ENCODE data around the gene CEP70.
"Not testable (repeated sequence)": the region's sequence is repeated elsewhere in the genome, so short reads cannot be mapped to it uniquely, and the experiment has no call there.

Gene CEP70

GRCh38 chr3:138507524-138507923 is 86.5 kb downstream of the CEP70 start:
- no peak for DNase-seq

- no peak for DNase-seq
Observed at GRCh38 chr3:138498991-138499390, 95.1 kb downstream of the CEP70 start.

- DNase-seq, result no peak
Observed at GRCh38 chr3:138497851-138498250, 96.2 kb downstream of the CEP70 start.

GRCh38 chr3:138497021-138497420 is 97.0 kb downstream of the CEP70 start:
- no peak for DNase-seq

- DNase-seq, result no peak
Observed at GRCh38 chr3:138496436-138496835, 97.6 kb downstream of the CEP70 start.

GRCh38 chr3:138495638-138496037 is 98.4 kb downstream of the CEP70 start:
- DNase-seq, result not testable (repeated sequence)

GRCh38 chr3:138494607-138494929 is 99.5 kb downstream of the CEP70 start:
- DNase-seq, result no peak

GRCh38 chr3:138493804-138494606 is 100.1 kb downstream of the CEP70 start:
- no peak for DNase-seq

GRCh38 chr3:138492980-138493675 is 100.9 kb downstream of the CEP70 start:
- no peak for DNase-seq

- DNase-seq, result no peak
Observed at GRCh38 chr3:138491971-138492370, 102.1 kb downstream of the CEP70 start.

- not testable (repeated sequence) for DNase-seq
Observed at GRCh38 chr3:138486580-138486979, 107.5 kb downstream of the CEP70 start.

- not testable (repeated sequence) for DNase-seq
Observed at GRCh38 chr3:138484672-138485071, 109.4 kb downstream of the CEP70 start.

- DNase-seq, result no peak
Observed at GRCh38 chr3:138479438-138479863, 114.6 kb downstream of the CEP70 start.

- no peak for DNase-seq
Observed at GRCh38 chr3:138477801-138478200, 116.3 kb downstream of the CEP70 start.

GRCh38 chr3:138477120-138477519 is 116.9 kb downstream of the CEP70 start:
- no peak for DNase-seq

- DNase-seq, result no peak
Observed at GRCh38 chr3:138476526-138476925, 117.5 kb downstream of the CEP70 start.

GRCh38 chr3:138474163-138474562 is 119.9 kb downstream of the CEP70 start:
- no peak for DNase-seq

- no peak for DNase-seq
Observed at GRCh38 chr3:138473391-138473790, 120.7 kb downstream of the CEP70 start.

GRCh38 chr3:138472141-138472825 is 121.8 kb downstream of the CEP70 start:
- DNase-seq, result no peak

- no peak for DNase-seq
Observed at GRCh38 chr3:138471481-138471880, 122.6 kb downstream of the CEP70 start.

GRCh38 chr3:138470687-138471086 is 123.4 kb downstream of the CEP70 start:
- no peak for DNase-seq

- no peak for DNase-seq
Observed at GRCh38 chr3:138469874-138470273, 124.2 kb downstream of the CEP70 start.

- DNase-seq, result no peak
Observed at GRCh38 chr3:138468886-138469285, 125.2 kb downstream of the CEP70 start.

GRCh38 chr3:138468451-138468850 is 125.6 kb downstream of the CEP70 start:
- no peak for DNase-seq
